Measurements from ENCODE around the gene MEX3C. TPM values are rescaled to one million over a fixed set of nuclear protein-coding genes. Genes with fewer than 3 reads are reported as not detected.

Gene MEX3C
- total RNA-seq, 1 donor from 2014 or later, result 57.4 TPM

GRCh38 chr18:51192696-51193095 lies 4.8 kb downstream of the MEX3C start:
- H3K9me3 Mint-ChIP-seq, result no peaks in the 10 kb centered on the region
- POLR2A ChIA-PET, result interaction anchor here (0.6 to 1.5 kb wide), 4 partner anchors 26 to 1706 kb away, joined by 3 to 6 read pairs (median 4); partner anchors contain the start of gene ME2
- no peaks in the 10 kb centered on the region for H3K27me3 Mint-ChIP-seq
- intact Hi-C loops (cut with micrococcal nuclease), result no loop called here
- CTCF ChIA-PET, result no interaction called here
- DNase-seq (no peak), ATAC-seq (ENCODE audit: low read depth) (no peak)
- TF ChIP-seq, protein P1, sequence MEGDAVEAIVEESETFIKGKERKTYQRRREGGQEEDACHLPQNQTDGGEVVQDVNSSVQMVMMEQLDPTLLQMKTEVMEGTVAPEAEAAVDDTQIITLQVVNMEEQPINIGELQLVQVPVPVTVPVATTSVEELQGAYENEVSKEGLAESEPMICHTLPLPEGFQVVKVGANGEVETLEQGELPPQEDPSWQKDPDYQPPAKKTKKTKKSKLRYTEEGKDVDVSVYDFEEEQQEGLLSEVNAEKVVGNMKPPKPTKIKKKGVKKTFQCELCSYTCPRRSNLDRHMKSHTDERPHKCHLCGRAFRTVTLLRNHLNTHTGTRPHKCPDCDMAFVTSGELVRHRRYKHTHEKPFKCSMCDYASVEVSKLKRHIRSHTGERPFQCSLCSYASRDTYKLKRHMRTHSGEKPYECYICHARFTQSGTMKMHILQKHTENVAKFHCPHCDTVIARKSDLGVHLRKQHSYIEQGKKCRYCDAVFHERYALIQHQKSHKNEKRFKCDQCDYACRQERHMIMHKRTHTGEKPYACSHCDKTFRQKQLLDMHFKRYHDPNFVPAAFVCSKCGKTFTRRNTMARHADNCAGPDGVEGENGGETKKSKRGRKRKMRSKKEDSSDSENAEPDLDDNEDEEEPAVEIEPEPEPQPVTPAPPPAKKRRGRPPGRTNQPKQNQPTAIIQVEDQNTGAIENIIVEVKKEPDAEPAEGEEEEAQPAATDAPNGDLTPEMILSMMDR (IDR thresholded peaks at IDR 0.05), result no peak
- H3K4me1 Mint-ChIP-seq, result peaks cover 72% of the 10 kb centered on the region
- H3K27ac Mint-ChIP-seq, result peak overlapping the region; percentile 64
- H3K36me3 Mint-ChIP-seq (ENCODE audit: low read depth), result peaks cover 31% of the 10 kb centered on the region
- H3K4me3 Mint-ChIP-seq, result peak overlapping the region; percentile 38

GRCh38 chr18:51192026-51192425 lies 5.5 kb downstream of the MEX3C start:
- CTCF ChIA-PET, result no interaction called here
- H3K4me1 Mint-ChIP-seq, result peaks cover 78% of the 10 kb centered on the region
- no peak for DNase-seq
- intact Hi-C loops (cut with micrococcal nuclease), result no loop called here
- no peak for ATAC-seq (ENCODE audit: low read depth)
- no peaks in the 10 kb centered on the region for H3K9me3 Mint-ChIP-seq
- POLR2A ChIA-PET, result interaction anchor here (1.4 to 1.5 kb wide), 2 partner anchors 38 to 313 kb away, joined by 4 to 5 read pairs; partner anchors contain the start of gene ME2
- no peak overlapping the region for H3K27ac Mint-ChIP-seq
- H3K27me3 Mint-ChIP-seq, result no peaks in the 10 kb centered on the region
- H3K4me3 Mint-ChIP-seq, result no peak overlapping the region
- TF ChIP-seq, protein P1 (IDR thresholded peaks at IDR 0.05), result no peak
- peaks cover 33% of the 10 kb centered on the region for H3K36me3 Mint-ChIP-seq (ENCODE audit: low read depth)

GRCh38 chr18:51191128-51191717 lies 6.3 kb downstream of the MEX3C start:
- intact Hi-C loops (cut with micrococcal nuclease), result no loop called here
- no peaks in the 10 kb centered on the region for H3K9me3 Mint-ChIP-seq
- CTCF ChIA-PET, result no interaction called here
- ATAC-seq (ENCODE audit: low read depth) (no peak), DNase-seq (no peak)
- POLR2A ChIA-PET, result interaction anchor here (1.4 kb wide), 1 partner anchor 37 kb away, joined by 5 read pairs; no protein-coding TSS in a partner anchor
- peaks cover 39% of the 10 kb centered on the region for H3K36me3 Mint-ChIP-seq (ENCODE audit: low read depth)
- peaks cover 86% of the 10 kb centered on the region for H3K4me1 Mint-ChIP-seq
- H3K27ac Mint-ChIP-seq, result no peak overlapping the region
- TF ChIP-seq, protein P1 (IDR thresholded peaks at IDR 0.05), result no peak
- H3K27me3 Mint-ChIP-seq, result no peaks in the 10 kb centered on the region
- no peak overlapping the region for H3K4me3 Mint-ChIP-seq

GRCh38 chr18:51190000-51190399 lies 7.5 kb downstream of the MEX3C start:
- ChIA-PET CTCF (no interaction called here), POLR2A (no interaction called here)
- Mint-ChIP-seq H3K27ac (no peak overlapping the region), H3K27me3 (no peaks in the 10 kb centered on the region), H3K4me1 (peaks cover 85% of the 10 kb centered on the region), H3K36me3 (ENCODE audit: low read depth) (peaks cover 40% of the 10 kb centered on the region), H3K9me3 (no peaks in the 10 kb centered on the region), H3K4me3 (no peak overlapping the region)
- intact Hi-C loops (cut with micrococcal nuclease), result loop anchor here (1.0 kb wide), 1 partner anchor 8 kb away; no protein-coding TSS in a partner anchor
- no peak for ATAC-seq (ENCODE audit: low read depth)
- TF ChIP-seq, protein P1 (IDR thresholded peaks at IDR 0.05), result no peak
- no peak for DNase-seq

GRCh38 chr18:51188024-51188701 lies 9.3 kb downstream of the MEX3C start:
- H3K4me1 Mint-ChIP-seq, result peaks cover 78% of the 10 kb centered on the region
- no peaks in the 10 kb centered on the region for H3K27me3 Mint-ChIP-seq
- H3K9me3 Mint-ChIP-seq, result no peaks in the 10 kb centered on the region
- intact Hi-C loops (cut with micrococcal nuclease), result loop anchor here (1.0 kb wide), 1 partner anchor 8 kb away; no protein-coding TSS in a partner anchor
- no peak for DNase-seq
- ChIA-PET POLR2A (interaction anchor here (2.5 kb wide), 1 partner anchor 9 kb away, joined by 14 read pairs; the partner anchor contains the start of gene MEX3C), CTCF (no interaction called here)
- peak overlapping the region; percentile 32 for H3K27ac Mint-ChIP-seq
- H3K36me3 Mint-ChIP-seq (ENCODE audit: low read depth), result peaks cover 43% of the 10 kb centered on the region
- peak; percentile 49 for ATAC-seq (ENCODE audit: low read depth)
- H3K4me3 Mint-ChIP-seq, result no peak overlapping the region
- TF ChIP-seq, protein P1 (IDR thresholded peaks at IDR 0.05), result no peak
